ENCODE measurements around the gene IGHMBP2.

DNA sequence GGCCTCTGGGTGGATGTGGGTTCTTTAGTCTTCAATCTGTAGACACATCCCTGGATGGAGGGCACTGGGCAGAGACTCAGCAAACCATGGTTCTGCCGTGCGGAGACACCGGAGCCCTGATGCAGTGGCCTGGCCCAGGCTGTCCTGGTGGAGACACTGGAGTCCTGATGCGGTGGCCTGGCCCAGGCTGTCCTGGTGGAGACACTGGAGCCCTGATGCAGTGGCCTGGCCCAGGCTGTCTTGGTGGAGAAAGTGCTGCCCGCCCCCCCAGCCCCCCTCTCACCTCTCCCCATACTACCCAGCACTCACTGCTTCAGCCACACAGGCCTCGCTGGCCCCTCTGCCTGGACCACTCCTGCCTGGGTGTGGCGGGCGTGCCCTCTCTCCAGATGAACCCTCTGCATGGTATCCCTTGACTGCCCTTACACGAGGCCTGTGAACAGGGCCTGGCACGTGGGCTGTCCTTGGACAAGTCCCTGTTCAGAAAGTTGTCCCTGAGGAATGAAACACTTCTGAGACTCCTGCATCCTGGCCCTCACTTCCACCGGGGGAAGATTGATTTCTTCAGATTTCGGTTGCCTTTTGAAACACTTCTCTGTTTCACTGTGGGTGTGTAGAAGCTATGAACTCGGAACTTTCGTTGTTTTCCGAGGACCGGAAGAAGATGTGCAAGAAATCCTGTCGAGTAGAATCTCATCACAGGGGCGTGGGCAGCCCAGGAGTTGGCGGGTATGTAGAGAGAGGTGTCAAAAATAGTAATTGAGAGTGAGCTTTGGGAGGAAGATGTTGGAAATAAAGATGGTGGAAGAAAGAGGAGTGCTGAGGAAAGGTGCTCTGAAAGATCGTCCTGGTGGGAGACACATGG, 26.2 kb downstream of the IGHMBP2 start:
- TF ChIP-seq, protein P1, sequence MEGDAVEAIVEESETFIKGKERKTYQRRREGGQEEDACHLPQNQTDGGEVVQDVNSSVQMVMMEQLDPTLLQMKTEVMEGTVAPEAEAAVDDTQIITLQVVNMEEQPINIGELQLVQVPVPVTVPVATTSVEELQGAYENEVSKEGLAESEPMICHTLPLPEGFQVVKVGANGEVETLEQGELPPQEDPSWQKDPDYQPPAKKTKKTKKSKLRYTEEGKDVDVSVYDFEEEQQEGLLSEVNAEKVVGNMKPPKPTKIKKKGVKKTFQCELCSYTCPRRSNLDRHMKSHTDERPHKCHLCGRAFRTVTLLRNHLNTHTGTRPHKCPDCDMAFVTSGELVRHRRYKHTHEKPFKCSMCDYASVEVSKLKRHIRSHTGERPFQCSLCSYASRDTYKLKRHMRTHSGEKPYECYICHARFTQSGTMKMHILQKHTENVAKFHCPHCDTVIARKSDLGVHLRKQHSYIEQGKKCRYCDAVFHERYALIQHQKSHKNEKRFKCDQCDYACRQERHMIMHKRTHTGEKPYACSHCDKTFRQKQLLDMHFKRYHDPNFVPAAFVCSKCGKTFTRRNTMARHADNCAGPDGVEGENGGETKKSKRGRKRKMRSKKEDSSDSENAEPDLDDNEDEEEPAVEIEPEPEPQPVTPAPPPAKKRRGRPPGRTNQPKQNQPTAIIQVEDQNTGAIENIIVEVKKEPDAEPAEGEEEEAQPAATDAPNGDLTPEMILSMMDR (IDR thresholded peaks at IDR 0.05; ENCODE audit: low read depth, low read length, poor library complexity, severe bottlenecking), result no peak
- TF ChIP-seq EZH2phosphoT487 (IDR thresholded peaks at IDR 0.05; ENCODE audit: borderline replicate concordance, low read length), result no peak
